ENCODE results near the gene DOCK10.
"Not testable (repeated sequence)": the region's sequence is repeated elsewhere in the genome, so short reads cannot be mapped to it uniquely, and the experiment has no call there.

DOCK10 gene

DNA sequence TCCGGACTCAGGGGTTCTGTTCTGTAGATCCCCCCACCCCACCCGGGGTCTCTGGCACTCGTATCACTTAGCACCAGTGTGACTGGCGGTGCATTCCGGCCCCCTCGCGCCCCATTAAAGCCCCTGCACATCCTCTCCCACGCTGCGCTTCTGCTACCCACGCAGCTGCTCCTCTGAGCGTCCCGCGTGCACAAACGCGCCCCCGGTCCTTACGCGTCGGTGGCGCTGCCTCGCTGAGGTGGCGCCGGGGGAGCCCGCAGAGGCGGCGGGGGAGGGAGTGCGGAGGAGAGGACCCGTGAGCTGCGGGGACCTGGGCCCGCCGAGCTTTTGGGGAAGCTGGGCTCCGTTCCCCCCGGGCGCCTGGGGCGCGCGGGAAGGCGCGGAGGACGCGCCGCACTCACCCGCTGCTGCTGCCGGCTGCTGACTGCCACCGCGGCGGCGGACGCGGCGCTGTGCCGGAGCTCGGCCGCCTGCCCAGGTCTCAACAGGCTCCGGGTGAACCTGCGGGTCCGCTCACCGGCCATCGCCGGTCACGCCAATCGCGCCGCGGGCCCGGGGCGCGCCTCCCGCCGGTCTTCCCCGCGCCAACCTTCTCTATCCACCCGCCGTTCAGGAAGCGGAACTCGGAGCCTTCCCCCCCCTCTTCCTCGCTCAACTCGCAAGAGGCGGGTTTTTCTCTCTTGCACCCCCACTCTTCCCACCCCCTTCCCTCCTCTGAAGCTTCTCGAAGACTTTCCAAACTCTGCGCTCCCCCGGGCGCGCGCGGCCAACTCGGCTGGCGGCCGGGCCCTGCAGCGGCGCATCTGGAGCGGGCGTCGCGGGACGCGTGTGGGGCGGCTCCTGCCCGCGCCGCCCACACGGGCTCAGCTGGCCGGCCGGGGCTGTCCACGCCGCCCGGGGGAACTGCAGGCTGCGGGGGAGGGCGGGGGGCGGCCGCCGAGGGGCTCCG, at the start of gene DOCK10:
DOCK10 (minus strand) TSS at position 618 of the 949 bp plus-strand sequence; CDS start at position 524, 94 bp downstream.
- DNase-seq, result peak; percentile 71

DNA sequence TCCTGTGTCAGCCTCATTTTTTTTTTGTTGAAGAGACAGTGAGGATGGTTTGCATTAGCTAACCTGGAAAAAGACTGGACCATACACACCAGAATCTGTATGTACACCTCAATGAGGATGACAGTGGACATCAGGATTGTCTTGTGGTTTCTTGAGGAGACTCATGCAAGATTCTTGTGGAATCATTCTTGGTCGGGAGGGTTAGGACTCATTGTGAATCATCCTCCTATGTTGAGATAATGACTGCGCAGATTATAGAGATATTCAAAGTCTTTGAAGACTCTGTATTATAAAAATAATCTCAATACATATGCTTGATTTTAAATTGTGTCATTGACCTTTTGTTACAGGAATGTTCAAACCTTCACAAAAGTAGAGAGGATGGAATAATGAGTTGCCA, 49.1 kb upstream of the DOCK10 start:
- no peak for DNase-seq

GRCh38 chr2:225090746-225091145, 48.5 kb upstream of the DOCK10 start:
- no peak for DNase-seq

GRCh38 chr2:225086915-225087314, 44.6 kb upstream of the DOCK10 start:
- DNase-seq, result no peak

- DNase-seq, result no peak
These were observed 44.2 kb upstream of the DOCK10 start for GRCh38 chr2:225086439-225086838.

DNA sequence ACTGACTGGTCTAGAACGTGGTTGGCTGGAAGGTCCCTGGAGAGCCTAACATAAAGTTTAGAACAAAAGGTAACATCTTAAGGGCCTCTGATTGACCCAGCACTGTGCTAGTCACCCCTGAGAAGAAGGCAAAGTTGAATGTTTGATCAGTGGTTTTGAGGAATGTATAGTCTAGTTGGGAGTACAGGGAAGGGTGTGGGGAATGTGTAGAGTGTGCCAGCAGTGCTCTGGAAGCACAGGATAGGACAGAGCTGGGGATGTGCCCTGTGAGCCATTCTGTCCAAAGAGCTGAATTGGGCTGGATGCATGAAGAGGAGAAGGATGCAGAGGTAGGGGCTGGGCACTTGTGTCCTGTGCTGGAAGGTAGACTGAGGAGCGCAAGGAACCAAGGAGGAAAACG, 41.0 kb upstream of the DOCK10 start:
- DNase-seq, result no peak

GRCh38 chr2:225076125-225076524, 33.9 kb upstream of the DOCK10 start:
- DNase-seq, result no peak

GRCh38 chr2:225074919-225075681, 32.8 kb upstream of the DOCK10 start:
- DNase-seq, result no peak

DNA sequence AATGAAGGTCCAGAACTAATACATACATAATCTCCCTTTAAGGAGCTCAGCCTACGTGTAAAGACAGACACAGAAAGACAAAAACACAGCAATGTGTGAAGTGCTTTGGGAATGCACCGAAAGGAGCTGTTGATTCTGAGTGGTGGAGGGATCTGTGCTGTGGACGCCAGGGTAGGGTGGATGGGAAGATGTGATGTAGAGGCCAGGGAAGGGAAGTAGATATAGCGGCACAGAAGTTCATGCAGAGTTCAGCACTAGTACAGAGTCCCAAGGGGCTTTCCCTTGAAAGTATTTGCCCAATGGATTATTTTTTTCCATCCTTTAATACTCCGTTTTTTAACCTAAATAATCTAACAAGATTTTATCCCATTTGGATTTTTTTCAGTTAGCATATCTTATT, 32.1 kb upstream of the DOCK10 start:
- no peak for DNase-seq

- no peak for DNase-seq
These were observed 30.9 kb upstream of the DOCK10 start for GRCh38 chr2:225073198-225073597.

DNA sequence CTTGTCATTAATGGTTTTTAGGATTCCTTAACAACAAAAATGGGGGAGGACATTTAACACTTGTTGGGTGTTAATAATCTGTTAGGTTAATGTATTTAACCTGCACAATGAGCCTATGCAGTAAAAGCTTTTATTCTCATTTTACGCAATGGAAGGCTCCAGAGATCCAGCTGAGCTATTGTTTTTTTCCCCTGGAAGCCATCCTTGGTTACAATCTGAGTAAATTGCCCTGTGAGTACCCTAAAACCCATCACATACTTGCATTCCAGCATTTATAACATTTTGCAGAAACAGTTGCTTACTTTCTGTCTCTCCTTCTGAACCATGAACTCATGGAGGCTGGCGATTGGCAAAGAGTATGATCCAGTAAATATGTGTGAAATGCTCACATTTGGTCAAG, 30.2 kb upstream of the DOCK10 start:
- DNase-seq, result no peak

- DNase-seq, result no peak
These were observed 28.5 kb upstream of the DOCK10 start for GRCh38 chr2:225070811-225071210.

- no peak for DNase-seq
These were observed 27.7 kb upstream of the DOCK10 start for GRCh38 chr2:225069966-225070365.

- DNase-seq, result no peak
These were observed 27.2 kb upstream of the DOCK10 start for GRCh38 chr2:225069477-225069876.

DNA sequence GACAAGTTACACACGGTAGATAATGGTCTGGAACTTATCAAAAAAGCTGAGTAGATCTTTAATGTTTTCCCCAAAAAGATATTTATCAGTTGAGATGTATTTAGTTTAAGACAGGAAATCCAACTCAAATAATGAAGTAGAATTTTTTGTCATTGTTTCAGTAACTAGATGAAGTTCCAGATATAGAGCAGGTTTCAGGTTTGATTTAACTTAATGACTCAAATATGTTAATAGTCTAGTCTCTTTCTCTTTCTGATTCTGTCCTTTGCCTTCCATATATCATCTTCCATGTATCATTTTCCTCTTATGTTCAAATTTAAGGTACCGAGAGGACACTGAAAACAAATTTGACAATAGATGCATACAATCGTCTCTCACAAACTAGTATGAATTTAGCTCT, 23.6 kb upstream of the DOCK10 start:
- DNase-seq, result no peak

DNA sequence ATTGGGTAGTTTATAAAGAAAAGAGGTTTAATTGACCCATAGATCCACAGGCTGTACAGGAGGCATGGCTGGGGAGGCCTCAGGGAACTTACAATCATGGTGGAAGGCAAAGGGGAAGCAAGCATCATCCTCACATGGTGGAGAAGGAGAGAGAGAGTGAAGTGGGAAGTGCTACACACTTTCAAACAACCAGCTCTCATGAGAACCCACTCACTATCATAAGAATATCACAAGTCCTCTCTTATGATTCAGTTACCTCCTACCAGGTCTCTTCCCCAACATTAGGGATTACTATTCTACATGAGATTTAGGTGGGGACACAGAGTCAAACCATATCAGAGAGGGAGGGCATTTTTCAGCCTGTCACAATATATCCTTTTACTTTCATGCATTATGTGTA, 22.7 kb upstream of the DOCK10 start:
- no peak for DNase-seq

DNA sequence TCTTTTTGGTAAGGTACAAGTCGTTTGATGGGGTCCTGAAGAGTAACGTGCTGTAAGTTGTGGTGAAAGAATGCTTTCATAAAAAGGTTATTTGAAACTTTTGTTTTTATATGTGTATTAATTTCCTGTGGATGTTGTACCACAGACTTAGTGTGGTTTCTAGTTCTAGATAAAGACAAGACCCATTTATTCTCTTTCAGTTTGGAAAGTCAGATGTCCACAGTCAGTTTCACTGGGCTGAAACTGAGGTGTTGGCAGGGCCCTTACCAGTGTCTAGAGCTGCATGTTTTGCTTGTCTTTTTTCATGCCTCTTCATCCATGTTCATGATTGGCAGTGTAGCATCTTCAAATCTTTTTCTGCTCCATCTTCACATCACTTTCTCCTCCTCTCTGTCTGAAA, 22.1 kb upstream of the DOCK10 start:
- no peak for DNase-seq

DNA sequence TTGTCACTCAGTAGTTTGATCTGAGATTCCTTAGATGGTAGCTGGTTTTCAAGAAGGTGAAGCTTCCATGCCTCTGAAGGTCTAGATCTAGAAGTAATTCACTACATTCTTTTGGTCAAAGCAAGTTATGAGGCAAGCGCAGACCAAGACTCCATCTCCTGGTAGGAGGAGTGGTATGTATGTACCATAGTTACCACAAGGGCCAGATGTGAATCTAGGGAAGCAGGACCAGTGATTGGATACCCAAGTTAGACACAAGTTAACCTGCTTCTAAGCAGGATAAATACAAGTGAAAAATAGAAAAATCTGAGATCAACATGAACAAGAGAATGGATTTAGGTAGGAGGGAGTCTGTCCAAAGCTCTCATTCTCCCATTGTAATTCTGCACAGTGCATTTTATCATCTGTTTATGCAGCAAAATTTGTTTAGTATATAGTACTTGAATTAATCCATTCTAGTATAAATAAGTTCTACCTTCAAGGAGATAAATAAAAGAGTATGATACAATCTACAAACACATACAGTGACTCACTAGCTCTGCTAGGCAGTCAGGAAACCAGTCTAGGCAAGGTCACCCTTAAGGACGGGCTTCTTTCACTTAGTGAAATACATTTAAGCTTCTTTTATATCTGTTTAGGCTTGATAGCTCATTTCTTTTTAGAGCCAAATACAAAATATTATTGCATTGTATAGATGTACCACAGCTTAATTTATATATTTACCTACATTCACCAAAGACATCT, 14.2 kb upstream of the DOCK10 start:
- no peak for DNase-seq

DNA sequence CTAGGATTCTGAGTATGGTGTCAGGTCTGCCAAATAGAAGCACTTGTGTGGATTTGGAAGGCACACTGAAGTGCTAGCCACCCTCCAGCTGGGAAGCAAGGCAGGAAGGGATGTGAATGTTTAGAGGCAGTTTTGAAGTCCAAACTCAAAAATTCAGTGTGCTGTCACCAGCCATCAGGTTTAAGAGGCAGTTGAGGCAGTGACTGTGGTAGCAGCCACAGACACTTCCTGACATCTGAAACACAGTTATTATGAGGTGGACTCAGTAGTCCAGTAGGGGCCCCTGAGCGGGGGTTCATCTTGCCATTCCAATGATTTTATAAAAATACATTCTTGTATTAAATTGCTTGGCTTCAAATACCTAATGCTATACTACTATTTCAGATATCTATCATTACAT, 13.4 kb upstream of the DOCK10 start:
- no peak for DNase-seq

DNA sequence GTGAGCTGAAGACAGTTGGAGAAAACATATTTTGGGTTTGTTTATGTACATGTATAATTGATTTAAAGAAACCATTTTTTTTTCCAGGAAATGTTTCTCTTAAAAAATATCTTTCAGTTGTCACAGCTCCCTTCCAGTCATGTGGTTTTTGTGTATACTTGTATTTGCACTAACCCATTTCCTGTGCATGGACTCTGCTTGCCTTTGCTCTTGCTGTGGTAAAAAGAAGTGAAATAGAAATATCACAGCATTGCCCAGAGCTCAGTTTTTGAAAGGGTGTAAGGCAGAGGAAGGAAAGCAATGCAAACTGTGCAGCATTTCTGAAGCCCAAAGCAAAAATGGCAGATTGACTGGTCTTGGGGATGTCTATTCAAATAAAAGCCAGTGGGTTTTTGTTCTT, 10.4 kb upstream of the DOCK10 start:
- DNase-seq, result no peak

DNA sequence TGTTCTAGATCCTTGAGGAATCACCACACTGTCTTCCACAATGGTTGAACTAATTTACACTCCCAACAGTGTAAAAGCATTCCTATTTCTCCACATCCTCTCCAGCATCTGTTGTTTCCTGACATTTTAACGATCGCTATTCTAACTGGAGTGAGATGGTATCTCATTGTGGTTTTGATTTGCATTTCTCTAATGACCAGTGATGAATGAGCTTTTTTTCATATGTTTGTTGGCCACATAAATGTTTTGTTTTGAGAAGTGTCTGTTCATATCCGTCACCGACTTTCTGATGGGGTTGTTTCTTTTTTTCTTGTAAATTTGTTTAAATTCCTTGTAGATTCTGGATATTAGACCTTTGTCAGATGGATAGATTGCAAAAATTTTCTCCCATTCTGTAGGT, 5.2 kb upstream of the DOCK10 start:
- DNase-seq, result not testable (repeated sequence)

DNA sequence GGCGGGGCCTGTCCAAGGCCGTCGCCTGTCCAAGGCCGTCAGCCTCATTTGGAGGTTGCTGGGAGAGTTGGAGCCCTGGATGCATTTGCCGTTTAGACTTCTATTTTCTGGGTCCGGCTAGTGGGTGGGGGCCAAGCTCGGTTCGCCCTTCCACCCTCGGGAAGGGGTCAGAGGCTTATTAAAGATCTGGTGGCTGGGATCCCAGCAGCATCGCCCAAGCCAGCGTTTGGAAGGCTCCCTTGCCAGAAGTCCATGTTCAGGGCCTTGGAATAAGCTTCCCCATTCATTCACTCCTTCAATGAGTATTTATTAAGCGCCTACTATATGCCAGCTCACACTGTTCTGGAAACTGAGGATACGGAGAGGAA, 516 bp upstream of the DOCK10 start:
- no peak for DNase-seq

GRCh38 chr2:225041207-225041850, 939 bp downstream of the DOCK10 start:
- peak; percentile 63 for DNase-seq
